ENCODE data around the gene SPR.

Gene SPR

DNA sequence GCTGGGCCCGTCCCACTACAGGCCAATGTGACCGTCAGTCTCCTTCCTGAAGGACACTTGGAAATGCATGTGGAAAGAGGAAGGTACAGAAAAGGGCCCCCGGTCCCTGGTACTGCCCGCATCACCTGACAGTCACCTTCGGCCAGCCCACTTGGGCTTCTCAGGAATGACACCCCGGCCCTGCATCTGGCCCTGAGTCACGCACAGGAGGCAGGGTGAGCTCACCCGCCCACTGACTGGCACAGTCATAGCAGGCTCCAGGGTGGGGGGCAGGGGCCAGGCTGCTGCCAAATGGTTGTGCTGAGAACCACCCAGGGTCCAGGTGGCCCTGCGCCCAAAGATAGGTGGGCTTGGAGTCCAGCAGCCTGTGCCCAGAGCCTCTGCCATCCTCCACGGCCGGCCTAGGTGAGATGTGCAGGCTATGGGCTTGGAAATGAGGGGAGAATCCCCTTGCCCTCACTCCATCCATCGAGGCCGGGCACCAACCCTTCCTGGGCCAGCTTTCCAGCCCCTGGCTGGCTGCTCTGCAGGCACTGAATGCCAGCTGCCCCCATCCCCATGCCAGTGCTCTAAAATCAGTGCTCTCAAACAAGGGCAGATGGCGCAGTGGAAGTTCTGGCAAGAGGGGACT lies 44.2 kb downstream of the SPR start:
- DNase-seq (ENCODE audit: low read depth in 2 of 2) = no peak

DNA sequence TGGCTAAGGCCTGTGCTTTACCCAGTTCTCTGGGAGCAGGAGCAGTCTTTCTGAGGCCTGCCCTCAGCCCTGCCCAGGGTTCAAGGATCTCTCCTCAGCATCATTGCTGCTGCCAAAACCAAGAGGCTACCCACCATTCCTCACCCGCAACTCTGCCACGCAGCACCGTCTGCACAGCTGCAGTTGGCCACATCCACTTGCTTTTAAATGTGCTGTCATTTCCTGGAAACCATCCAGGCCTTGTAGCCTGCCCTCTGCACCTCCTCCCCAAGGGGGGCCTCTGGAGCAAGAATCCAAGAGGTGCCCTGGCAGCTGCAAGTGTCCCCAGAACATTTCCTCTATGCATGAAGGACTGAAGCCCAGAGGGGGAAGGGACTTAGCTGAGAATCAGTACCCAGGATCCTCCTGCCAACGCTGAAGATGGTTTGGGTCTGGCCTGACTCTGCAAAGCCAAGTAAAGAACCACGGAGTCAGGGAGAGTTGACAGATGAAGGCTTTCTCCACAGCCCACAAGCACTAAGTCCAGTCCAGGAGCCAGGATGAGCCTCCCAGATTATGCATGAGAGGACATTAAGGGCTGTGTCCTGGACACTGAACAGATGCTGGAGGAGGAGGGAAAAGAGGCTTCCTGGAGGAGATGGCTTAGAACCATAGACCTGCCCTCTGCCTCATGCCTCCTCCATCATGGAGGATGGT lies 45.0 kb downstream of the SPR start:
- no peak for DNase-seq (ENCODE audit: low read depth in 2 of 2)

GRCh38 chr2:72932805-72933204 lies 45.6 kb downstream of the SPR start:
- DNase-seq (ENCODE audit: low read depth in 2 of 2) = no peak

DNA sequence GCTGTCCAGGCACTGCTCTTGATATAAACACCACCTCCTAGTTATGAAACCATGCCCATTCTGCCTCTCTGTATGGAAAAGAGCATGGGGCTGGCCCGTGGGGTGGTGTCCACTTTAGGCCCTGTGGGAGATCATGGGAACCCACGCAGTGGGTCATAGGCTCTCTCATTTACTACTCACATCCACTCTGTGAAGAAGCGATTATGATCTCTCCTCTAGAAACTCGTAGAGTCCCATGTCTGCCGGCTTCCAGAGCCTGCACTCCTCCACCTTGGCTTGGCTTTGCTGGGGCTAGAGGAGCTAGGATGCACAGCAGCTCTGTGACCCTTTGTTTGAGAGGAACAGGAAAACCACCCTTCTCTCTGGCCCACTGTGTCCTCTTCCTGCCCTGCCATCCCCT lies 46.0 kb downstream of the SPR start:
- no peak for DNase-seq (ENCODE audit: low read depth in 2 of 2)

DNA sequence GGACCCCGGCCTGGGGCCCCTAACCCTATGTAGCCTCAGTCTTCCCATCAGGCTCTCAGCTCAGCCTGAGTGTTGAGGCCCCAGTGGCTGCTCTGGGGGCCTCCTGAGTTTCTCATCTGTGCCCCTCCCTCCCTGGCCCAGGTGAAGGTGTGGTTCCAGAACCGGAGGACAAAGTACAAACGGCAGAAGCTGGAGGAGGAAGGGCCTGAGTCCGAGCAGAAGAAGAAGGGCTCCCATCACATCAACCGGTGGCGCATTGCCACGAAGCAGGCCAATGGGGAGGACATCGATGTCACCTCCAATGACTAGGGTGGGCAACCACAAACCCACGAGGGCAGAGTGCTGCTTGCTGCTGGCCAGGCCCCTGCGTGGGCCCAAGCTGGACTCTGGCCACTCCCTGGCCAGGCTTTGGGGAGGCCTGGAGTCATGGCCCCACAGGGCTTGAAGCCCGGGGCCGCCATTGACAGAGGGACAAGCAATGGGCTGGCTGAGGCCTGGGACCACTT lies 46.5 kb downstream of the SPR start:
- DNase-seq (ENCODE audit: low read depth in 2 of 2) = no peak

DNA sequence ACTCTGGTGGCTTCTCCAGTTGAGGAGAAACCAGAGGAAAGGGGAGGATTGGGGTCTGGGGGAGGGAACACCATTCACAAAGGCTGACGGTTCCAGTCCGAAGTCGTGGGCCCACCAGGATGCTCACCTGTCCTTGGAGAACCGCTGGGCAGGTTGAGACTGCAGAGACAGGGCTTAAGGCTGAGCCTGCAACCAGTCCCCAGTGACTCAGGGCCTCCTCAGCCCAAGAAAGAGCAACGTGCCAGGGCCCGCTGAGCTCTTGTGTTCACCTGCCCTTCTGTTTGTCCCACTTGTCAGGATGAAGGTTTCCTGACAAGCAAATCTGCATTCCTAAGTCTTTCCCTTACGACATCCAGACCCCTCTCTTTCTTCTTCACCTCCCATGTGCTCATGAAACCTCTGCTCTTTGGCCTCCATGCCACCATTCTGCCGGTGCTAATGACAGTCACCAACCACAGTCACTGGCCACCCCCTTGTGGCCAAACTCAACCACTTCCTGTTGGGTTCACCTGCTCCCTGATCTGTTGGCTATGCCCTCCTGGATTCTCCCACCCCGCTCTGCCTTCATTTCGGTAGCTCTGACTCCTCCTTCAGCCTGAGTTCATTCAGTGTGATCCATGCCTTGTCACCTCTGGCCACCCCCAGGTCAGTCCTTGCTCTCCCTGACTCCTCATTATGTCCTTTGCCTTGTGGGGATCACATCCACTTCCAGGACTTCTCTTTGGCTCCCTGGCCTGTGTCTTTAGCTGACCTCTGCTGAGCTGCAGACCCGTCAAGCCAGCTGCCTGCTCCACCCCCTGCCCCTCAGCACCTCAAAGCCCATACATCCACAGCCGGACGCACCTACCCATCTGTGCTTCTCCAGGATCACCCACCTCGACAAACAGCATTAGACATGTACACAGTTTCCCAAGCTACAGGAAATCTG lies 47.7 kb downstream of the SPR start:
- no peak for DNase-seq (ENCODE audit: low read depth in 2 of 2)

- DNase-seq (ENCODE audit: low read depth in 2 of 2) = no peak
Observed at GRCh38 chr2:72935611-72935957, 48.4 kb downstream of the SPR start.

DNA sequence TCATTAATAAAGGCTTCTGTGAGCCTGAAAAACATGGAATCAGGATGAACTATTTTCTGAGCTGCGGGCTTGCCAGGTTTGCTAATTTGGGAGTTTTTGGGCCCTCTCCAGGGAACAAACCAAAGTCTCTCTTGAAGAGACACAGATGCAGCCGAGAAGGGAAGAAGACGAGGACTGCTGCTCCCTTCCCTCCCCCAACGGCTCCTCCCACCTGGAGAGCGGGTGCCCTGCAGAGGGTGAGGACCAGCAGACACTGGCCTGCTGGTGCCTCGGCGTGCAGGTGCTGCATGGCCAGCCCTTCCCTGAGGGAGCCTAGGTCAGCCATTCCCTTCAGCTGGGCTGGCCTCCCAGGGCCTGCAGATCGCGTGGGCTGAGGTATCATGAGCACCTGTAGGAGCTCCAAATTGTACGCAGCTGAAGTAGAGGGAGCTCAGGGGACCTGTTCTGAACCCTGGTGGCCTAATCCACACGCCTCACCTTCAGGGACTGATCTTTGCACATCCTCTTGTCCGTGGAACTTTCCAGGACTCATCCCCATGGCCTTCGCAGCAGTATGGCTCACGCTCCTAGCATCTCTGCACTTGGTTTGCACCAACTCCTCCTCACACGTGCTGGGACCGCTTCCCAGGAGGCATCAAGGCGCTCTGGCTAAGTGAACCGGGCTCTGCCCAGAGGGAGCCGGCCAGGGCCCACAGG lies 49.6 kb downstream of the SPR start:
- DNase-seq (ENCODE audit: low read depth in 2 of 2) = no peak

- no peak for DNase-seq (ENCODE audit: low read depth in 2 of 2)
Observed at GRCh38 chr2:72937356-72937669, 50.1 kb downstream of the SPR start.

GRCh38 chr2:72938455-72938854 lies 51.2 kb downstream of the SPR start:
- no peak for DNase-seq (ENCODE audit: low read depth in 2 of 2)

GRCh38 chr2:72940361-72940760 lies 53.2 kb downstream of the SPR start:
- no peak for DNase-seq (ENCODE audit: low read depth in 2 of 2)

GRCh38 chr2:72940786-72941185 lies 53.6 kb downstream of the SPR start:
- no peak for DNase-seq (ENCODE audit: low read depth in 2 of 2)
